ENCODE results near the gene IFITM1. TPM values are rescaled to one million over a fixed set of nuclear protein-coding genes. Genes with fewer than 3 reads are reported as not detected.

IFITM1 gene
- total and polyA plus RNA-seq, 9 of the 15 experiments (the other 6 are each of a cell fraction or from before 2014, with no cell fraction given): 691 to 5,579 (median 974) TPM

GRCh38 chr11:355581-356458 lies 42.0 kb downstream of the IFITM1 start (continued):
- TF ChIP-seq ZBTB11 (CRISPR knock-in tag; IDR thresholded peaks at IDR 0.05) (peak in 1 of 3 experiments; percentile 69; a peak in 2 of 6 replicates), ZNF263 (CRISPR knock-in tag; IDR thresholded peaks at IDR 0.05; ENCODE audit: borderline replicate concordance) (no peak; the same call in 1 of the 2 replicates), SRSF7 (optimal IDR thresholded peaks at IDR 0.05; ENCODE audit: low read depth, low read length) (no peak), SREBF2 (CRISPR knock-in tag; IDR thresholded peaks at IDR 0.05) (no peak), SETDB1 (IDR thresholded peaks at IDR 0.05; ENCODE audit: low read length) (no peak), ZNF146 (CRISPR knock-in tag; IDR thresholded peaks at IDR 0.05; ENCODE audit: unreplicated experiment) (no peak), REST (IDR thresholded peaks at IDR 0.05; ENCODE audit: borderline replicate concordance) (no peak), REST (CRISPR knock-in tag; IDR thresholded peaks at IDR 0.05; ENCODE audit: low read depth) (peak; percentile 87; the same call in 1 of the 2 replicates), ZNF57 (CRISPR knock-in tag; IDR thresholded peaks at IDR 0.05) (0 out of 2 replicates have a peak, but pooled peaks have one; percentile 24), DNMT1 (IDR thresholded peaks at IDR 0.05) (no peak), PHTF2 (CRISPR knock-in tag; IDR thresholded peaks at IDR 0.05) (no peak; the same call in 1 of the 2 replicates), STAT5A (IDR thresholded peaks at IDR 0.05; ENCODE audit: borderline replicate concordance, low read length) (no peak), GTF2B (IDR thresholded peaks at IDR 0.05; ENCODE audit: extremely low read depth, insufficient read length) (no peak)

Data from K562 (cell line).